Breast epithelium (tissue), 3 donors: ENCODE data around the gene NCAPD3.
"Not testable (repeated sequence)": the region's sequence is repeated elsewhere in the genome, so short reads cannot be mapped to it uniquely, and the experiment has no call there.

ENCODE experiments used
- CTCF ChIP-seq, 3 donors: fragments of 450-650 bp; IDR thresholded peaks; one replicate each; pipeline ENCODE4 v1.5.1; 2016 to 2017; ENCODE audit warnings: antibody characterized with exemption in 3 of 3, mild to moderate bottlenecking in 3 of 3, moderate library complexity in 3 of 3
- POLR2A ChIP-seq: fragments of 450-650 bp; IDR thresholded peaks from one replicate; pipeline ENCODE4 v1.6.1; 2016; ENCODE audit warnings: antibody characterized with exemption, mild to moderate bottlenecking, moderate library complexity
- POLR2AphosphoS5 ChIP-seq, 3 donors: sonication (generic); formaldehyde crosslinking; IDR thresholded peaks; one replicate each; pipeline ENCODE4 v1.6.1; 2017; ENCODE audit warnings: antibody characterized with exemption in 3 of 3

GRCh38 chr11:134188092-134188491, 35.7 kb downstream of the NCAPD3 start:
- TF ChIP-seq POLR2A; CTCF (IDR thresholded peaks at IDR 0.05); POLR2AphosphoS5 (IDR thresholded peaks at IDR 0.05): not testable (repeated sequence)
